GM19099 (cell line): ENCODE data around the gene PRPF8.

Experiments used
- POLR2A ChIP-seq: IDR thresholded peaks from 3 replicates; pipeline ENCODE4 v1.6.1; 2011; ENCODE audit warnings: low read depth; ENCODE audit not compliant: insufficient read length; ENCODE audit errors: extremely low read depth

The PRPF8 gene

DNA sequence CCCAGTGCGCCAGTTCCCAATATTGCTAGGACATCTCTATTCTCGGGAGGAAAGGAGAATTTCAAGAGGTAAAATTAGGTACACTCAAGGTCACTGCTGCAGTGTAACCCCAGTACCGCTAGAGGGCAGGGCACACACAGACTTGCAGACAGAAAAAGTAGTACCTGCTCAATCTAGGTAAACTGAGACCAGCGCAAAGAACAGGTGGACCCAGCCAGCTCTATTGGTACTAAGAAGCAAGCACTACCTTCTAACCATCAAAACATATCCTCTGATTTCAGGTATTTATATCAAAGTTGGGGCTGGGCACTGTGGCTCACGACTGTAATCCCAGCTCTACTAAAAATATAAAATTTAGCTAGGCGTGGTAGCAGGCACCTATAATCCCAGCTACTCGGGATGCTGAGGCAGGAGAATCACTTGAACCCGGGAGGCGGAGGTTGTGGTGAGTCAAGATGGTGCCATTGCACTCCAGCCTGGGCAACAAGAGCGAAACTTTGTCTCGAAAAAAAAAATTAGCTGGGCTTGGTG, 36.3 kb upstream of the PRPF8 start:
- no peak for TF ChIP-seq POLR2A

DNA sequence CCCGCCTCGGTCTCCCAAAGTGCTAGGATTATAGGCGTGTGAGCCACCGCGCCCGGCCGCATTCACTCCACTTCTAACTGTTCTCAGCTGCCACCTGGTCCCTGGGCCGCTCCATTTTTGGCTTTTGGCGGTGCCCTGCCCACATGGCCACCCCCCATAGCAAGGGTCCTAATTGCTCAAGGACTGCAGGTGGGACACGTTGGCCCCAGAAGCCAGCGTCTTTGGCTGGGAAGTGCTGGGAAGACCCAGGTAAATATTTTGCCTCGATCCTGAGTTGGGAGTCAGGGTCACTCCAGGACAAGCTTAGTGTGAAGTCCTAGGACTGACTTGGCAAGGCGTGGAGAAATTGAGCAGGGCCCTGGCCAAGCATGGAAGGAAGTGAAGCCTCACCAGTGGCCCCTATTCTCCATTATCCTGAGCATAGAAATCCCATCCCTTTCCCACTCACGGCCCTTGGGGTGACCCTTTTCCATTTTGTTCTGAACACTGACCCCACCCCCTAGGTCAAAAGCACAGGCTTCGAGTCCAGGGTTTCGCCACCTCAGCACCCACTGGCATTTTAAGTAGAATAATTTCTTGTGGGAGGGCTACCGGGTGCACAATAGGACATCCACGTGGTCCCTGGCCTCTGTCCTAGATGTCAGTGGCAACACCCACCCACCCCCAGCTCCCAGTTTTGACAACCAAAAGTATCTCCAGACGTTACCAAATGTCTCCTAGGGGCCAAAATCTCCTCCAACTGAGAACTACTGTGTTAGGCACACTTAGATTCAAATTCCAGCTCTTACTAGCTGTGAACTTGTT, 33.9 kb upstream of the PRPF8 start:
- no peak for TF ChIP-seq POLR2A

DNA sequence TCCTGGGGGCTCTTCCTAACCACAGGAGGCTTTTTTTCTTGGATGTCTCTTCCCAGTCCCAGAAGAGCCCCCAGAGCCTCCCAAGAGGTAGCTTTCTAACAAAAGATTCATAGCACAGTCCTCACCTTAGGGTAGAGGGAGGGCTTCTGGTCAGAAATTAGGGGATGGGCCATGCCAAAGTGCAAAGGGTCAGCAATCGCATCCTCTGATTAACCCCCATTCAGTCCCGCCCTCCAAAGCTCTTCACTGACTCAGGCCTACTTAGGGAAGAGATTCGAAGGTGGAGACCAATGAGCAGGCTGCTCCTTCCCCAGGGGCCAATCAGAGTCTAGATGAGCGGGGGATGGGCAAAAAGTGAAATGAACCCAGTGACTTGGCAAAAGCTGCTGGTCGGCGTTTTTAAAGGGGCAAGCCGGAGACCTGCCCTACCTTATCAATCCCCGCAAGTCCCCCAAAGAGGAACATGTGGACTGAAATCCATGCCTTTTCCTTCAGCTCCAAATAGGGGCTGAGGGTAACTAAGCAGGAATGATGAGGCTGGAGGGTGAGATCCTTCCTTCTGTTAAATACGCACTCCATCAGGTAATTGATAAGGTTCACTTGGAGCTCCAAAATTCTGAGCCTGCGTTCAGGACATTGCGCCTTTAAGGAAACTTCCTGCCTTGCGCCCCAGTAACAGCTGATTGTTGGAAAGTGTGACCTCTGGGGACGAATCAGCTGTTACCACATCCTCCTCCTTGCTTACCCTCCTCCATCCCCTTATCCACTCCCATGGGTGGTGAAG, 32.4 kb upstream of the PRPF8 start:
- peak; percentile 67 for TF ChIP-seq POLR2A

DNA sequence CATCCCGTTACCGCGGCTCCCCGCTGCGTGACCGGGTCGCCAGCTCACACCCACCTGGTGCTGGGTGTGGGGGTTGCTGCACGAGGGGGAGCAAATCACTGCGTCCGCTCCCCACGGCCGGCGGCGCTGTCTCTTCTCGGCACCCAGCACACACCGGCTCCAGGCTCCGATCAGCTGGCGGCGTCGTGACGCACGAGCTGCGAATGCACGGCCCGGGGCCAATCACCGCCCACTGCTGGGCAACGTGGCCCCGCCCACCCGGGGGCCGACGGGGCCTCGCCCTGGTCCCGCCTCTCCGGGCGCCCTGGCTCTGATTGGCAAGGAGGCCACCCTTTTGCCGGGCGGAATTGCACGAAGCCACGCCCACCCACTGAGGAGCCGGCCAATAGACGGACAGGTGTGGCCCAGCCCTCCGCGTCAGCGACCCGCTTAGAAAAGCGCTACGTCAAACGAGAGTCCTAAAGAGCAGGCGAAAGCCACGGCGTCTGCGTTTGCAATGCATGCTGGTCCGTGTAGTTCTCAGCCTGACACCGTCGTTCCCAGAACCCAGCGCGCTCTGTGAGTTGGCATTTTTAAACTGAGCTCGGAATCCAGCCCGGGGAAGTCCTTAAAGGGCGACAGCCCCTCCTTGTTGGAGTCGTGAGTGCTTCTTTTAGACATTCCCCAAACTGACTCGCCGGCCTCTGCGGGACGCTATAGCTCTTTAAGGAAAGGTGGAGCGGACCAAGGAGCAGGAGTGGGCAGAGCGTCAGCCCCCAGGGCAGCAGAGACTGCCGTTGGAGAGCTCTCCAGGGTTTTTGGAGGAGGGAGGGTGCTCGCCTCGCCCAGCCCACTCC, 31.6 kb upstream of the PRPF8 start:
- peak; percentile 93 for TF ChIP-seq POLR2A

DNA sequence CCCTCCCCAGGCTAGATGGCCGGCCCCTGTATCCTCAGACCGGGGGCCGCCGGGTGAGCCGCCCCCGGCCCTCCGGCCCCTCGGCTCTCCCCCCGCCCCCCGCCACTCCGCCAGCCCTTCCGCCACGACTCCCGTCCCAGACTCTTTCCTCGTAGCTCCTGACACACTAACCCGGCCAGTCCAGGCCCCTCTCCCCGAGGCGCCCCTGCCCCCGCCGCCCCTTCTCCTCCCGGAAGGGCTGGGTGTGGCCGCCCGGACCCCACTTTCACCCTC, 31.1 kb upstream of the PRPF8 start:
- TF ChIP-seq POLR2A, result no peak

DNA sequence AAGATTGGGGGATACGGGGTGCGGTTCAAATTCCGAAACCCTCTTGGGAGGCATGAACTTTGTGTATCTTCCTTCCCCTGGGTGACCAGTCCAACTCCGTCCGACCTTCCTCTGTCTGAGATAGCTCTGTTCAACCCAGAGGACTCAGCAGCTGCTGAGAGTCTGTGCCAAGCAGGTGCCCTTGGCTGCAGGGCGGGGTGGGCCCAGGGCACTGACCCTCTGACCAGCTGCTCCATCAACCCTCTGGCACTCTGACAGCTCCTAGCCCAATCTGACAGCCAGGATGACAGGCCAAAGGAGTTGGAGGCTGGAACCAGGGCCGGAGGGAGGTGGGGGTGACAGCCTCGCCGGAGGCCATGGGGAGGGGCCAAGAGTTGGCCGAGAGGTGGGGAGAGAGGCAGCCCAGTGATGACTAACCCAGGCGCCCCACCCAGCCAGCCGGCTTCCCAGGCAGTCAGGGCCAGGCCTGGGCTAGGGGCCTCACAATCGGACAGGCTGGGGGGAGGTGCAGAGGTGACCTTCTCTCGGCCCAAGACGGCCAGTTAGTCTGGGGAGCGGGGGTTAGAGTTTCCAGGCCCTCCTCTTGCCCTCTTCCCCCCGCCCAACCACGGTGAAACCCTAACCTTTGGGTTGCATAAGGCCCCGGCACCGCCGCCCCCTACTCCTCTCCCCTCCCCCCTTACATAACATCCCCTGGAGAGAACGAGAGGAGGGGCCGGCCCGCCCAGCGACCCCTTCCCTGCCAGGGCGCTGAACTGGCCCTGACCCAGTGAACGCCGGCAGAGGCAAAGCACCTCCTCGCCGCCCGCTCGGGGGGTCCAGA, 30.5 kb upstream of the PRPF8 start:
- TF ChIP-seq POLR2A, result no peak

DNA sequence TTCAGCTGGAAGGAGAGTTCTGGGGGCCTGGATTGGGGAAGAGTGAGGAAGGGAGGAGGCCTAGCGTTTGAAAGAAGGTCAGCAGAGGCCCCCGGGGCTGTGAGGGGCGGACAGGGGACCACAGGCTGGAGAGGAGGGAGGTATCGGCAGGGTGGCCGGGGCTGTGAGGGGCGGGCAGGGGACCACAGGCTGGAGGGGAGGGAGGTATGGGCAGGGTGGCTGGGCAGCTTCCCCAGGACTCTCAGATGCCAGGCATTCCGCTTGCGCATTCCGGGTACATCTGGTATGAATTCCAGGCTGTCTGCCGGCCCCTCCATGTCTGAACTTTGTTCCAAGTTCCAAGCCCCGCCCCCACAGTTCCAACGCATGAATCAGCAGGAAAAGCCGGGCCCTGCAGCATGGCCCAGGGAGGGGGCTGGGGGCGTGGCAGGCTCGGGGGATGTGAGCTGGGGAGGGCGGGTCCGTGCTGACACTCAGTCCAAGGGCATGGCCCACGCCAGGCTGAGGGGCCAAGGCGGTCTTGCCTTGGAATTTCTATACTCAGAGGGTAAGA, 29.8 kb upstream of the PRPF8 start:
- no peak for TF ChIP-seq POLR2A

DNA sequence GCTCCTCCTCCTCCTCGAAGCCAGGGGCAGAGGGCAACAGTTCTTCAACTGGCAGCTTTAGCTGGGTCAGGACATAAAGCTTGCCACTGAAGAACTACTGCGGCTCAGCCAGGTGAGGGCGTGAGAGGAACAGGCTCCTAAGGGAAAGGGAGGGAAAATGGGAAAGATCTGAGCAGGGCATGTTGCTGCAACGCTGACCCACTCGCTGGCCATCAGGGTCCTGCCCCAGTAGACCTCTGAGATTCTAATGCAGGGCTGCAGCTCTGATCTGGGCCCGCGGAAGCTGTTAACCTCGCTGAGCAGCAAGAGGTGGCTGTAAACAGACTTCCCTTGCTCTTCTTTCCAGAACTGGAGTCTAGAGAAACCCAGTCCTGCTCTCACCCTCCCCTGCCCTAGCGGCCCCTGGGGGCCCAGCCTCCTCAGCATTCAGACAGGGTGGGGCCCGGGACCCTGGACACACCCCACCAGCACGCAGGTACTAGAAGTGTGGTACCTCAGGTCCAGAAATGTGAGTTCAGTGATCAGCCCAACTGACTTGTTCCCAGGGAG, 29.3 kb upstream of the PRPF8 start:
- no peak for TF ChIP-seq POLR2A

DNA sequence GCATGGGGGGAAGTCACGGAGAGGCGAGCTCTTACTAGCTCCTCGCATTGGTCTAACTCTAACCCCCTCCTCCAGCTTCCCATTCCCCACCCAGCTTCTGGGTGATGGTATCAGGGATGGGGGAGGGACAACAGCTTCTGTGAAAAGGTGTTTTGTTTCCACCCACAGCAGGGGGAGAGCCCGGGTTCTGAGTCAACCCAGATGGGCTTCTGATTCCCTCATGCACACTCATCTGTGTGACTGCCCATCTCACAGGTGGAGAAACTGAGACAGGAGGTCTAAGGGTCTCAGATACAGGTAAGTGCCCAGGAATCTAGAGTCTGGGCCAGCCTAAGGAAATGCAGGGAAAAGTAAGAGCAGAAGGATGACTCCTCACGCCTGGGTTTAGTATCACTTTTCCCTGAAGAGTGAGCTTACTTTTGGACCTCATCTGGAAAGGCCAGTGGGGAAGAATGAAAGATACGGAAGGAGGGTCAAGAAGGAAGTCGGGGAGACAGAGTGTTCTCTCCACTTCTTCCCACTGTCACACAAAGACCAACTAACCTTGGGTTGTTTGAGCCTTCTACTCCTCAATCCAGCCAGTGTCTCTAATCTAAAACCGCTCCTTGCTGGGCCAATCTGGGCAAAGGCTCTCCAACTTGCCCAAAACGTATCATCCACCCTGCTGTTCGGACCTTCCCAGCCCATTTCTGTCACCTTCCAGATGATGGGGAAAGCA, 28.7 kb upstream of the PRPF8 start:
- TF ChIP-seq POLR2A, result no peak

DNA sequence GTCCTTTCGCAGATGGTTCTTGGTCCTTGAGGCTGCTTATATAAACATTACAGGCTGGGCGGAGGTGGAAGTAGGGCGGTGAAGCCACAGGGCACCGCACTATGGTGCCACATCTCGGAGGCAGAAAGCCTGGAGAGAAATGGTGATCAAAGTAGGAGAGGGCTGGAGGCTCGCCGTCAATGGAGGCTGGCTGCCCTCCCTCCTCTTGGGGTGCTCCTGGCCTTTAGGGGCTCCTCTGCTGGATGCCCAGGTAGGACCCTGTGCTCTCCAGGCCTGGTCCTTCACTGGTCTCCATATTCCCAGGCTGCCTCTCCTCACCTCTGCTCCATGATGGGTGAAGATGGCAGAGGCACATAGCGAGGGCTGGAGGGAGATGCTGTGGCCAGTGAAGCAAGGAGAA, 27.6 kb upstream of the PRPF8 start:
- TF ChIP-seq POLR2A, result no peak

DNA sequence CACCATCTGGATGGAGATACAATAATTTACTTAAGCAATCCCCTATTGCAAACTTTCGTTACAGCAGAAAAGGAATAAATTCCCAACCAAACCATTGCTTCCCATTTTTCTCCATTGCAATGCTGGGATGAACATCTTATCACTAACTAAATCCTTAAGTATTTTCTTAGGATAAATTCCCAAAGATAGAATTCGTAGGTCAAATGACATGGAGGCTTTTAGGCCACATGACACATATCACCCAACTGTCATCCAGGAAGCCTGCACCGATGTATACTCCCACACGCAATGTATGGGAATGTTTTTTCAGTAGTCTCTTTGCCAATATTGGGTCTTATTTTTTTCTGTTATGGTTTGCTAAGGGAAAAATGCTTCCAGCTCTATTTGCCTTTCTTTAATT, 27.1 kb upstream of the PRPF8 start:
- TF ChIP-seq POLR2A, result no peak

DNA sequence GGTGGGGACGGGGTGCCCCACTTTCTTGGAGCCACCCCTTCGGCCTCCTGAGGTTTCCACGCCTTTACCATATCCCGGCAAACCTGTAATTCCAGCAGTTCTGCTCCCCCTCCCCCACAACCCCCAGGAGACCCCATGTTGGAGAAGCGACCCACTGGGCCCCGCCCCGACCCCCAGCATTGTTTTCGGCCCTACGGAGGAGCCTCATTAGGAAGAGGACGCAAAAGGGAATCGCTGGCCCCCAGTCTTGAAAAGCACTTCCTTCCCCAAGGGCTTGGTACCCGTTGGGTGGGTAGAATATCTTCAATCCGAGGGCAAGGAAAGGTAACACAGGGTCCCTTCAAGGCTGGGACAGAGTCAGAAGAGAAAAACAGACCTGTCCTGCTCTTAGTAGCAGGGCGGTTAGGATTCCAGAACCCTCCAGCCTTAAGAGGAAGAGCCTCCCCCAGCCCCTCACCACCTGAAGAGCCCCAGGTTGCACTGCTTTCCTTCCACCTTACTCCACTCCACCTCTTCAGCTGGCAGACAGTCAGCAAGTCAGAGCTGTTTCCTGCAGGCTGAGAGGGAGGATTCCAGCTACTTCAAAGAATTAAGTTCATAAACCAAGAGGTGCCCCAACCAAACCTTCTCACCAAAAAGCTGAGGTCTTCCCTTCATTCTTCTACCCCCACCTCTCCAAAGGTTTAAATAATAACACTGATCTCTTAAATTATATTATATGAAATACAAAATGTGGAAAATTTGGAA, 26.3 kb upstream of the PRPF8 start:
- no peak for TF ChIP-seq POLR2A
